HL-60 (cell line): ENCODE data around the gene WASF1.

ENCODE experiments used
- DNase-seq, 2 experiments: peaks; one replicate each; pipeline ENCODE4 v3.0.0-alpha.2; 2010 to 2020; ENCODE audit warnings: low read depth in 1 of 2, low spot score in 1 of 2
- H3K27ac ChIP-seq: fragments of 250-450 bp; sonication (Bioruptor Pico); replicated peaks from 2 replicates; pipeline ENCODE4 v1.5.1; 2020; ENCODE audit warnings: mild to moderate bottlenecking, moderate library complexity
- H3K27me3 ChIP-seq: fragments of 250-450 bp; sonication (Bioruptor Pico); 2 replicates; pipeline ENCODE4 v1.5.1; 2021; ENCODE audit warnings: mild to moderate bottlenecking, moderate library complexity; ENCODE audit not compliant: insufficient read depth, poor library complexity, severe bottlenecking
- H3K4me3 ChIP-seq: replicated peaks from 2 replicates; pipeline ENCODE4 v1.5.1; 2011; ENCODE audit warnings: mild to moderate bottlenecking, control low read depth, low read length; ENCODE audit not compliant: insufficient read depth
- CTCF ChIP-seq: IDR thresholded peaks from one replicate; pipeline ENCODE4 v1.5.1; 2011; ENCODE audit warnings: low read length, control low read depth, inconsistent platforms; ENCODE audit not compliant: insufficient read depth
- GABPA ChIP-seq: IDR thresholded peaks from 2 replicates; pipeline ENCODE4 v1.6.1; 2012; ENCODE audit warnings: low read depth
- POLR2AphosphoS5 ChIP-seq: IDR thresholded peaks from 2 replicates; pipeline ENCODE4 v1.6.1; 2012; ENCODE audit warnings: low read depth
- REST ChIP-seq: IDR thresholded peaks from 2 replicates; pipeline ENCODE4 v1.6.1; 2012; ENCODE audit warnings: low read depth; ENCODE audit not compliant: insufficient replicate concordance
- SPI1 ChIP-seq: IDR thresholded peaks from 2 replicates; pipeline ENCODE4 v1.6.1; 2012; ENCODE audit warnings: low read depth, mild to moderate bottlenecking, borderline replicate concordance

The WASF1 gene

GRCh38 chr6:110190726-110191125 lies 11.3 kb upstream of the WASF1 start:
- H3K4me3 ChIP-seq = no peak overlapping the region
- H3K27ac ChIP-seq = no peak overlapping the region
- H3K27me3 ChIP-seq = no peaks in the 10 kb centered on the region
- TF ChIP-seq SPI1 = no peak
- TF ChIP-seq GABPA = no peak
- TF ChIP-seq CTCF = no peak
- no peak for TF ChIP-seq POLR2AphosphoS5
- no peak for TF ChIP-seq REST
- DNase-seq = no peak

- DNase-seq = no peak
- TF ChIP-seq POLR2AphosphoS5 (no peak), SPI1 (no peak), REST (no peak), GABPA (no peak), CTCF (no peak)
- Histone ChIP-seq H3K27ac (no peak overlapping the region), H3K27me3 (no peaks in the 10 kb centered on the region), H3K4me3 (no peak overlapping the region)
These were observed 9.3 kb upstream of the WASF1 start for GRCh38 chr6:110188791-110189190.

GRCh38 chr6:110185879-110186278 lies 6.4 kb upstream of the WASF1 start:
- Histone ChIP-seq H3K27ac (no peak overlapping the region), H3K4me3 (no peak overlapping the region), H3K27me3 (no peaks in the 10 kb centered on the region)
- DNase-seq = no peak
- TF ChIP-seq GABPA (no peak), SPI1 (no peak), CTCF (no peak), POLR2AphosphoS5 (no peak), REST (no peak)
